ENCODE data around the gene OTUB1.

OTUB1 gene

DNA sequence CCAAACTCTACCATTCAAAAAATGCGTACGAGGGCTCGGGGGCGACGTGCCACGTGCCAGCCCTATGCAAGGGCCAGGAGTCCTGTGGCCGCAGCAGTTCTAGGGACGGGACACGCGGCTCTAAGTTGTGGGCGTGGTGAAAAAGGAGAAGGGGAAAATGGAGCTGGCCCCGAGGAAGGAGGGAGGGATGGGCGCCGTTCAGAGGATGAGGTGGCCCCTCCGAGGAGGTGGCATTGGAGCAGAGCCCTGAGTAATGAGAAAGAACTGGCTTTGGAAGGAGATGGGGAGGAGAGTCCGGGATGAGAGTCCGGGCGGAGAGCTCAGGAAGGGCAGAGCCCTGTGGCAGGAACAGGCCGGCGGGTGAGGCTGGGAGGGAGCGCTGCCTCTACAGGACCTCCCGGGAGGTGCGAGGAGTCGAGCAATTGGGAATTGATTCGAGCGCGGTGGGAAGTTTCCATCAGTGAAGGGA, 21.0 kb downstream of the OTUB1 start:
- H2AFZ ChIP-seq (ENCODE audit: low read length): no peak overlapping the region
- no peaks in the 10 kb centered on the region for H3F3A ChIP-seq (ENCODE audit: low read depth)
- H3K27me3 ChIP-seq (ENCODE audit: insufficient read depth, low read length, poor library complexity, severe bottlenecking): no peaks in the 10 kb centered on the region
- no peak overlapping the region for H3K4me2 ChIP-seq (ENCODE audit: low read depth, low read length, poor library complexity, severe bottlenecking)
- H3K9me3 ChIP-seq (ENCODE audit: insufficient read depth, low read depth, low read length): no peaks in the 10 kb centered on the region
- no peaks in the 10 kb centered on the region for H3K79me2 ChIP-seq (ENCODE audit: insufficient read depth, low read length)
- H3K4me3 ChIP-seq (ENCODE audit: low read length, poor library complexity, severe bottlenecking): no peak overlapping the region
- H3K9ac ChIP-seq (ENCODE audit: low read depth, low read length, poor library complexity, severe bottlenecking): no peak overlapping the region
- H3K4me1 ChIP-seq (ENCODE audit: insufficient read depth, low read length, poor library complexity, severe bottlenecking): no peaks in the 10 kb centered on the region
- H4K20me1 ChIP-seq (ENCODE audit: insufficient read depth, low read length, poor library complexity, severe bottlenecking): peaks cover 6% of the 10 kb centered on the region
- TF ChIP-seq, protein P1, sequence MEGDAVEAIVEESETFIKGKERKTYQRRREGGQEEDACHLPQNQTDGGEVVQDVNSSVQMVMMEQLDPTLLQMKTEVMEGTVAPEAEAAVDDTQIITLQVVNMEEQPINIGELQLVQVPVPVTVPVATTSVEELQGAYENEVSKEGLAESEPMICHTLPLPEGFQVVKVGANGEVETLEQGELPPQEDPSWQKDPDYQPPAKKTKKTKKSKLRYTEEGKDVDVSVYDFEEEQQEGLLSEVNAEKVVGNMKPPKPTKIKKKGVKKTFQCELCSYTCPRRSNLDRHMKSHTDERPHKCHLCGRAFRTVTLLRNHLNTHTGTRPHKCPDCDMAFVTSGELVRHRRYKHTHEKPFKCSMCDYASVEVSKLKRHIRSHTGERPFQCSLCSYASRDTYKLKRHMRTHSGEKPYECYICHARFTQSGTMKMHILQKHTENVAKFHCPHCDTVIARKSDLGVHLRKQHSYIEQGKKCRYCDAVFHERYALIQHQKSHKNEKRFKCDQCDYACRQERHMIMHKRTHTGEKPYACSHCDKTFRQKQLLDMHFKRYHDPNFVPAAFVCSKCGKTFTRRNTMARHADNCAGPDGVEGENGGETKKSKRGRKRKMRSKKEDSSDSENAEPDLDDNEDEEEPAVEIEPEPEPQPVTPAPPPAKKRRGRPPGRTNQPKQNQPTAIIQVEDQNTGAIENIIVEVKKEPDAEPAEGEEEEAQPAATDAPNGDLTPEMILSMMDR (conservative IDR thresholded peaks at IDR 0.05; ENCODE audit: low read length): no peak
- no peak for TF ChIP-seq EZH2phosphoT487 (IDR thresholded peaks at IDR 0.05; ENCODE audit: borderline replicate concordance)
- H3K9me2 ChIP-seq (replicated peaks; ENCODE audit: low read depth, low read length): no peaks in the 10 kb centered on the region
- no peaks in the 10 kb centered on the region for H3K36me3 ChIP-seq (ENCODE audit: insufficient read depth, low read length)

DNA sequence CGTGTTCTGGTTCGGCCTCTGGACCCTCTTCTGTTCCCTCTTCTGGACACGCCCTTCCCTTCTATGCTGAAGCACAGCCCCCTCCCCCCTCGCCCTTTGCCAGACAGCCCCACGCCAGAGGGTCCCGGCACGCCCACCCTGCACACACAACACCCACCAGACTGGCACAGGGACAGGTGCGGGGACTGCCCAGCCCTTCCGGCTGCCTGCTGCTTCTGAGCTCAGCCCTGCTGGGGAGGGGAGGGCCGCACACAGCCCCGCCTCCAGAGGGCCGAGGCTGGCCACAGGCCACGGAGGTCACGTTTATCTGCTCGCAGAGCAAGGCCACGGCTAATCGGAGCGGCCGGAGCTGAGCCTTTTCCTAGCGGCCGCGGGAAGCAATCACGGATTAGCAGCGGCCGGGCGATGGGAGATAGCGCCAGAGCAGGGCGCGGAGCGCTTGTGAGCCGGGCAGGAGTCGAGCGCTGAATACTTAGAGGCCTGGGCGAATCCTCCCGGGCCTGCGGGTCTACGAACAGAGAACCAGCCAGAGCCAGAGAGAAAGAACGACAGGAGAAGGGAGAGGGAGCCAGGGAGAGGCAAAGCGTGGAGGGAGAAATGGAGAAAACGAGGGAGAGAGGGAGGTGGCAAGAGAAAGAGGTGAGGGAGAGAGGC, 21.5 kb downstream of the OTUB1 start:
- Histone ChIP-seq H3K9me3 (ENCODE audit: insufficient read depth, low read depth, low read length) (no peaks in the 10 kb centered on the region), H3K36me3 (ENCODE audit: insufficient read depth, low read length) (no peaks in the 10 kb centered on the region), H3K9ac (ENCODE audit: low read depth, low read length, poor library complexity, severe bottlenecking) (no peak overlapping the region), H3K79me2 (ENCODE audit: insufficient read depth, low read length) (no peaks in the 10 kb centered on the region), H3K4me3 (ENCODE audit: low read length, poor library complexity, severe bottlenecking) (no peak overlapping the region), H3K9me2 (replicated peaks; ENCODE audit: low read depth, low read length) (no peaks in the 10 kb centered on the region), H3K4me2 (ENCODE audit: low read depth, low read length, poor library complexity, severe bottlenecking) (no peak overlapping the region), H3F3A (ENCODE audit: low read depth) (no peaks in the 10 kb centered on the region), H3K4me1 (ENCODE audit: insufficient read depth, low read length, poor library complexity, severe bottlenecking) (no peaks in the 10 kb centered on the region), H4K20me1 (ENCODE audit: insufficient read depth, low read length, poor library complexity, severe bottlenecking) (peaks cover 6% of the 10 kb centered on the region), H3K27me3 (ENCODE audit: insufficient read depth, low read length, poor library complexity, severe bottlenecking) (no peaks in the 10 kb centered on the region), H2AFZ (ENCODE audit: low read length) (no peak overlapping the region)
- TF ChIP-seq, protein P1 (conservative IDR thresholded peaks at IDR 0.05; ENCODE audit: low read length): no peak
- TF ChIP-seq EZH2phosphoT487 (IDR thresholded peaks at IDR 0.05; ENCODE audit: borderline replicate concordance): no peak

DNA sequence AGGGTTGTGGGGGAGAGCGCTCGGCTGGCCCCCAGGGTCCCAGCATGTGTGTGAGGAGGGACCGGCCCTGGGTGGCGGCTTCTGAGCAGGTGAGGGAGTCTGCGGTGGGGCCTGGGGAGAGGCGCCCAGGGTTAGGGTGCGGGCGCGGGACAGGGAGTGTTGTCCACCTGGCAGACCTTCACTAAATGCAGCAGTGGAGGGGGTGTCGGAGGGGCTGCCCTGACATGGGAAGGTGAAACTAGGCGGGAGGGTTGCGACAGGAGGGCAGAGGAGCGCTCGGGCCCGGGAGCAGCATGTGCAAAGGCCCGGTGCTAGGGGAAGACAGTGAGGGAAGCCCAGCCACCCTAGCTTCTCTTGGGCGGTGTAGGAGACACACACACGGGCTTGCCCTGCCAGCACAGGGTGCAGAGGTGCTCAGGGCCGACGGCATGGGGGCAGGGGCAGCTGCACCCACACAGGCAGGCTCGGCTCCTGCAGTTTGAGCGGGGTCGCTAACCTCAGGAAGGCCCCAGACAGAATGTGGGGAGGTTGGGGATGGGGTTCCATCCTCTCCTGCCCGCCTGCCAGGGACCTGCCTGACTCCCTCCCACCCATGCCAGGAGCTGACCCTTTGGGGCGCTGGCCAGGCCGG, 22.2 kb downstream of the OTUB1 start:
- TF ChIP-seq EZH2phosphoT487 (IDR thresholded peaks at IDR 0.05; ENCODE audit: borderline replicate concordance): no peak
- TF ChIP-seq, protein P1 (conservative IDR thresholded peaks at IDR 0.05; ENCODE audit: low read length): no peak
- Histone ChIP-seq H4K20me1 (ENCODE audit: insufficient read depth, low read length, poor library complexity, severe bottlenecking) (peaks cover 6% of the 10 kb centered on the region), H3K27me3 (ENCODE audit: insufficient read depth, low read length, poor library complexity, severe bottlenecking) (no peaks in the 10 kb centered on the region), H3K9me2 (replicated peaks; ENCODE audit: low read depth, low read length) (no peaks in the 10 kb centered on the region), H3K4me3 (ENCODE audit: low read length, poor library complexity, severe bottlenecking) (no peak overlapping the region), H3K36me3 (ENCODE audit: insufficient read depth, low read length) (no peaks in the 10 kb centered on the region), H3K4me2 (ENCODE audit: low read depth, low read length, poor library complexity, severe bottlenecking) (no peak overlapping the region), H2AFZ (ENCODE audit: low read length) (no peak overlapping the region), H3K4me1 (ENCODE audit: insufficient read depth, low read length, poor library complexity, severe bottlenecking) (no peaks in the 10 kb centered on the region), H3K9ac (ENCODE audit: low read depth, low read length, poor library complexity, severe bottlenecking) (no peak overlapping the region), H3K79me2 (ENCODE audit: insufficient read depth, low read length) (no peaks in the 10 kb centered on the region), H3F3A (ENCODE audit: low read depth) (no peaks in the 10 kb centered on the region), H3K9me3 (ENCODE audit: insufficient read depth, low read depth, low read length) (no peaks in the 10 kb centered on the region)
